ENCODE measurements around the gene ATP1A4.

DNA sequence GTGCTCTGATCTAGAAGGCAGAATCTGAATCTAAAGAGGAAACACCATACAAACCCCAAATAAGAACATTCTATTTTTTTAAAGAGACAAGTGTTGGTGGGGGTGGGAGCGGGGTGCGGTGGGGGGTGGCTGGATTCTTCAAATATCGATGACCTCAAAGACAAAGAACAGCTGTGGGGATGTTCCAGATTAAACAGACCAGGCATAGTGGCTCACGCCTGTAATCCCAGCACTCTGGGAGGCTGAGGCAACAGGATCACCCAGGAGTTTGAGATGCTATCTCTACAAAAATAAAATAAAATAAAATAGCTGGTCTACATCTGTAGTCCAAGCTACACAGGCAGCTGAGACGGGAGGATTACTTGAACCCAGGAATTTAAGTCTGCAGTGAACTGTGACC, 5.0 kb downstream of the ATP1A4 start:
- no peak for TF ChIP-seq EZH2 (IDR thresholded peaks at IDR 0.05; ENCODE audit: low read depth, low read length, severe bottlenecking)
- TF ChIP-seq, protein P1, sequence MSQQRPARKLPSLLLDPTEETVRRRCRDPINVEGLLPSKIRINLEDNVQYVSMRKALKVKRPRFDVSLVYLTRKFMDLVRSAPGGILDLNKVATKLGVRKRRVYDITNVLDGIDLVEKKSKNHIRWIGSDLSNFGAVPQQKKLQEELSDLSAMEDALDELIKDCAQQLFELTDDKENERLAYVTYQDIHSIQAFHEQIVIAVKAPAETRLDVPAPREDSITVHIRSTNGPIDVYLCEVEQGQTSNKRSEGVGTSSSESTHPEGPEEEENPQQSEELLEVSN (IDR thresholded peaks at IDR 0.05) = no peak
- TF ChIP-seq JUND (IDR thresholded peaks at IDR 0.05; ENCODE audit: low read length) = no peak
- no peak for TF ChIP-seq SIX5 (IDR thresholded peaks at IDR 0.05; ENCODE audit: low read depth, low read length)
- no peak for TF ChIP-seq ZNF274 (IDR thresholded peaks at IDR 0.05; ENCODE audit: borderline replicate concordance, extremely low read depth, low read length)
- TF ChIP-seq SIN3A (conservative IDR thresholded peaks at IDR 0.05 in 1 of 2, IDR thresholded peaks at IDR 0.05 in 1 of 2; ENCODE audit: low read depth in 1 of 2, low read length in 2 of 2) = no peak
- TF ChIP-seq BRCA1 (IDR thresholded peaks at IDR 0.05; ENCODE audit: low read depth, low read length) = no peak
- no peak for TF ChIP-seq POLR2AphosphoS5 (IDR thresholded peaks at IDR 0.05; ENCODE audit: low read depth, low read length)
- TF ChIP-seq TEAD4 (IDR thresholded peaks at IDR 0.05; ENCODE audit: low read depth, low read length) = no peak
- no peak for TF ChIP-seq CBX5 (IDR thresholded peaks at IDR 0.05; ENCODE audit: low read depth, low read length)
